ENCODE results near the gene RSBN1L.

Gene RSBN1L

GRCh38 chr7:77778535-77778934 lies 82.3 kb downstream of the RSBN1L start:
- TF ChIP-seq TAF1 (IDR thresholded peaks at IDR 0.05; ENCODE audit: borderline replicate concordance, insufficient read depth, low read length): no peak
- TF ChIP-seq FOXP2 (optimal IDR thresholded peaks at IDR 0.05; ENCODE audit: borderline replicate concordance, extremely low read depth, extremely low read length, insufficient read depth): no peak

GRCh38 chr7:77782383-77782782 lies 86.1 kb downstream of the RSBN1L start:
- TF ChIP-seq REST (IDR thresholded peaks at IDR 0.05; ENCODE audit: insufficient read depth in 1 of 2, low read depth in 2 of 2, low read length in 2 of 2) (no peak), FOXP2 (optimal IDR thresholded peaks at IDR 0.05; ENCODE audit: borderline replicate concordance, extremely low read depth, extremely low read length, insufficient read depth) (no peak), TAF1 (IDR thresholded peaks at IDR 0.05; ENCODE audit: borderline replicate concordance, insufficient read depth, low read length) (no peak), POLR2AphosphoS5 (IDR thresholded peaks at IDR 0.05; ENCODE audit: low read depth, low read length) (no peak), SIN3A (IDR thresholded peaks at IDR 0.05; ENCODE audit: borderline replicate concordance, insufficient read depth, low read length) (no peak)

- no peak for TF ChIP-seq POLR2AphosphoS5 (IDR thresholded peaks at IDR 0.05; ENCODE audit: low read depth, low read length)
Observed at GRCh38 chr7:77783111-77783510, 86.9 kb downstream of the RSBN1L start.

GRCh38 chr7:77783545-77783944 lies 87.3 kb downstream of the RSBN1L start:
- TF ChIP-seq POLR2AphosphoS5 (IDR thresholded peaks at IDR 0.05; ENCODE audit: low read depth, low read length) (no peak), SIN3A (IDR thresholded peaks at IDR 0.05; ENCODE audit: borderline replicate concordance, insufficient read depth, low read length) (no peak), REST (IDR thresholded peaks at IDR 0.05; ENCODE audit: insufficient read depth in 1 of 2, low read depth in 2 of 2, low read length in 2 of 2) (no peak), FOXP2 (optimal IDR thresholded peaks at IDR 0.05; ENCODE audit: borderline replicate concordance, extremely low read depth, extremely low read length, insufficient read depth) (no peak), TAF1 (IDR thresholded peaks at IDR 0.05; ENCODE audit: borderline replicate concordance, insufficient read depth, low read length) (no peak)

GRCh38 chr7:77786018-77786417 lies 89.8 kb downstream of the RSBN1L start:
- TF ChIP-seq SIN3A (IDR thresholded peaks at IDR 0.05; ENCODE audit: borderline replicate concordance, insufficient read depth, low read length): no peak
- no peak for TF ChIP-seq POLR2AphosphoS5 (IDR thresholded peaks at IDR 0.05; ENCODE audit: low read depth, low read length)
- no peak for TF ChIP-seq TAF1 (IDR thresholded peaks at IDR 0.05; ENCODE audit: borderline replicate concordance, insufficient read depth, low read length)
- no peak for TF ChIP-seq FOXP2 (optimal IDR thresholded peaks at IDR 0.05; ENCODE audit: borderline replicate concordance, extremely low read depth, extremely low read length, insufficient read depth)
- no peak for TF ChIP-seq REST (IDR thresholded peaks at IDR 0.05; ENCODE audit: insufficient read depth in 1 of 2, low read depth in 2 of 2, low read length in 2 of 2)

GRCh38 chr7:77786741-77787140 lies 90.5 kb downstream of the RSBN1L start:
- TF ChIP-seq FOXP2 (optimal IDR thresholded peaks at IDR 0.05; ENCODE audit: borderline replicate concordance, extremely low read depth, extremely low read length, insufficient read depth) (no peak), POLR2AphosphoS5 (IDR thresholded peaks at IDR 0.05; ENCODE audit: low read depth, low read length) (no peak), TAF1 (IDR thresholded peaks at IDR 0.05; ENCODE audit: borderline replicate concordance, insufficient read depth, low read length) (no peak), REST (IDR thresholded peaks at IDR 0.05; ENCODE audit: insufficient read depth in 1 of 2, low read depth in 2 of 2, low read length in 2 of 2) (no peak), SIN3A (IDR thresholded peaks at IDR 0.05; ENCODE audit: borderline replicate concordance, insufficient read depth, low read length) (no peak)
